Spleen (tissue), 11 donors: ENCODE measurements around the gene MCTP1. TPM values are rescaled to one million over a fixed set of nuclear protein-coding genes. Genes with fewer than 3 reads are reported as not detected.

Source experiments
- DNase-seq: peaks from one replicate; pipeline ENCODE4 v3.0.0-alpha.2; 2020
- H3K27ac ChIP-seq, 8 donors: fragments of 200-600 bp; sonication (generic) in 7 of 8; 1 replicate in 4 of 8; 2 replicates in 4 of 8; pipeline versions ENCODE4 v1.5.0 to v1.8.0; 2016 to 2021; ENCODE audit warnings: inconsistent platforms in 4 of 8, mild to moderate bottlenecking in 4 of 8, moderate library complexity in 1 of 8
- H3K27me3 ChIP-seq, 7 donors: fragments of 200-600 bp; sonication (generic) in 6 of 7; replicated peaks in 1 of 7; 1 replicate in 4 of 7; 2 replicates in 3 of 7; pipeline versions ENCODE4 v1.5.0 to v1.8.0; 2016 to 2021; ENCODE audit warnings: inconsistent platforms in 3 of 7, mild to moderate bottlenecking in 1 of 7
- H3K36me3 ChIP-seq, 6 donors: fragments of 200-600 bp; sonication (generic) in 5 of 6; 1 replicate in 4 of 6; 2 replicates in 2 of 6; pipeline versions ENCODE4 v1.5.0 to v1.8.0; 2016 to 2021; ENCODE audit warnings: inconsistent platforms in 2 of 6
- H3K4me1 ChIP-seq, 6 donors: fragments of 200-600 bp; sonication (generic) in 5 of 6; 1 replicate in 3 of 6; 2 replicates in 3 of 6; pipeline versions ENCODE4 v1.5.0 to v1.8.0; 2016 to 2021; ENCODE audit warnings: inconsistent platforms in 3 of 6
- H3K4me3 ChIP-seq, 8 donors: fragments of 200-600 bp; sonication (generic) in 7 of 8; 1 replicate in 4 of 8; 2 replicates in 4 of 8; pipeline versions ENCODE4 v1.5.0 to v1.8.0; 2016 to 2021; ENCODE audit warnings: inconsistent platforms in 4 of 8, mild to moderate bottlenecking in 4 of 8, moderate library complexity in 2 of 8
- H3K9me3 ChIP-seq, 8 donors: fragments of 200-600 bp; sonication (generic) in 7 of 8; 1 replicate in 4 of 8; 2 replicates in 4 of 8; pipeline versions ENCODE4 v1.5.0 to v1.8.0; 2016 to 2021; ENCODE audit warnings: inconsistent platforms in 4 of 8
- POLR2A ChIP-seq, 3 donors: fragments of 450-650 bp; IDR thresholded peaks; one replicate each; pipeline ENCODE4 v1.5.1; 2017; ENCODE audit warnings: antibody characterized with exemption in 3 of 3, mild to moderate bottlenecking in 1 of 3
- POLR2AphosphoS5 ChIP-seq, 3 donors: sonication (generic); formaldehyde crosslinking; IDR thresholded peaks; one replicate each; pipeline ENCODE4 v1.5.1; 2017; ENCODE audit warnings: antibody characterized with exemption in 3 of 3
- WGBS, 5 donors: extraction: QIAGEN DNeasy Blood & Tissue Kit in 3 of 5; methylation state at CpG; one replicate each; pipeline versions ENCODE4 v1.1.5 to v1.1.7; 2013 to 2018; 5-methylcytosine and 5-hydroxymethylcytosine counted together
- intact Hi-C: fragments of 100-400 bp; cut with DNase I; formaldehyde crosslinking; loops from one replicate; pipeline ENCODE4 v1.15.0; 2023; ENCODE audit warnings: low total_unique reads
- polyA plus RNA-seq, 3 donors: library from polyadenylated mRNA; stranded (reverse); fragments of 200-250 nt; gene quantifications; one replicate each; pipeline ENCODE4 v1.2.1, GENCODE V29; 2013
- total RNA-seq, 7 donors: library from RNA; depleted of rRNA in 3 of 7; stranded (reverse); fragments of >200 nt in 3 of 7; fragmentation: NEBNext Ultra II Directional in 4 of 7; extraction: Animal tissue kit (Norgen Biotek cat#: 25700) in 4 of 7; gene quantifications; one replicate each; pipeline versions ENCODE4 v1.1.0 to v1.2.1, GENCODE V29; 2016 to 2021
- TF ChIP-seq, protein P1 (sequence below), 11 experiments: fragments of 200-600 bp in 7 of 11; fragments of 450-650 bp in 4 of 11; sonication (generic) in 4 of 11; IDR thresholded peaks in 8 of 11; conservative IDR thresholded peaks in 3 of 11; 1 replicate in 7 of 11; 2 replicates in 4 of 11; pipeline versions ENCODE4 v1.4.0 to v1.8.0; 2016 to 2021; ENCODE audit warnings: antibody characterized with exemption in 11 of 11, inconsistent platforms in 4 of 11, mild to moderate bottlenecking in 1 of 11
- donor health status: healthy with polysubstance abuse.
- donor health status: DM: no; HTN: no; CAD: no; lungs with moderate emphysema.
- donor health status: DM: no; HTN: no; CAD: no.
- donor health status: Bipolar disorder and iron deficiency.
- donor health status: healthy.
- donor health status: DM: no; HTN: no; CAD: no.
- donor health status: DM: yes; HTN: yes; CAD: no.

Gene MCTP1
- total and polyA plus RNA-seq, 10 donors: 1.2 to 57.2 (median 29.4) TPM

GRCh38 chr5:94674490-94675382, 610.2 kb downstream of the MCTP1 start:
- Histone ChIP-seq H3K36me3 (peaks cover 0 to 52% (median 5%) of the 10 kb centered on the region in 6 donors), H3K4me3 (no peak overlapping the region), H3K9me3 (no peaks in the 10 kb centered on the region), H3K4me1 (peaks cover 0 to 11% (median 0%) of the 10 kb centered on the region in 6 donors), H3K27me3 (no peaks in the 10 kb centered on the region), H3K27ac (no peak overlapping the region)
- TF ChIP-seq, protein P1, sequence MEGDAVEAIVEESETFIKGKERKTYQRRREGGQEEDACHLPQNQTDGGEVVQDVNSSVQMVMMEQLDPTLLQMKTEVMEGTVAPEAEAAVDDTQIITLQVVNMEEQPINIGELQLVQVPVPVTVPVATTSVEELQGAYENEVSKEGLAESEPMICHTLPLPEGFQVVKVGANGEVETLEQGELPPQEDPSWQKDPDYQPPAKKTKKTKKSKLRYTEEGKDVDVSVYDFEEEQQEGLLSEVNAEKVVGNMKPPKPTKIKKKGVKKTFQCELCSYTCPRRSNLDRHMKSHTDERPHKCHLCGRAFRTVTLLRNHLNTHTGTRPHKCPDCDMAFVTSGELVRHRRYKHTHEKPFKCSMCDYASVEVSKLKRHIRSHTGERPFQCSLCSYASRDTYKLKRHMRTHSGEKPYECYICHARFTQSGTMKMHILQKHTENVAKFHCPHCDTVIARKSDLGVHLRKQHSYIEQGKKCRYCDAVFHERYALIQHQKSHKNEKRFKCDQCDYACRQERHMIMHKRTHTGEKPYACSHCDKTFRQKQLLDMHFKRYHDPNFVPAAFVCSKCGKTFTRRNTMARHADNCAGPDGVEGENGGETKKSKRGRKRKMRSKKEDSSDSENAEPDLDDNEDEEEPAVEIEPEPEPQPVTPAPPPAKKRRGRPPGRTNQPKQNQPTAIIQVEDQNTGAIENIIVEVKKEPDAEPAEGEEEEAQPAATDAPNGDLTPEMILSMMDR (IDR thresholded peaks at IDR 0.05 in 8 of 11, conservative IDR thresholded peaks at IDR 0.05 in 3 of 11): no peak
- TF ChIP-seq POLR2A (IDR thresholded peaks at IDR 0.05) (no peak), POLR2AphosphoS5 (IDR thresholded peaks at IDR 0.05) (no peak)
- intact Hi-C loops: no loop called here
- DNase-seq: no peak
- 94 to 100% (median 96%) methylated on average over 1 of the region's 1 CpG for WGBS, 5 donors

GRCh38 chr5:94672746-94673145, 612.1 kb downstream of the MCTP1 start:
- TF ChIP-seq POLR2A (IDR thresholded peaks at IDR 0.05) (no peak), POLR2AphosphoS5 (IDR thresholded peaks at IDR 0.05) (no peak)
- TF ChIP-seq, protein P1 (IDR thresholded peaks at IDR 0.05 in 8 of 11, conservative IDR thresholded peaks at IDR 0.05 in 3 of 11): no peak
- no peak overlapping the region for H3K4me3 ChIP-seq
- WGBS, 5 donors: 56 to 72% (median 64%) methylated on average over 1 of the region's 1 CpG
- H3K36me3 ChIP-seq: peaks cover 0 to 52% (median 3%) of the 10 kb centered on the region in 6 donors
- no peaks in the 10 kb centered on the region for H3K27me3 ChIP-seq
- DNase-seq: no peak
- peak overlapping the region in 1 of 8 donors; percentile 8 for H3K27ac ChIP-seq
- H3K9me3 ChIP-seq: no peaks in the 10 kb centered on the region
- H3K4me1 ChIP-seq: peaks cover 0 to 11% (median 0%) of the 10 kb centered on the region in 6 donors
- intact Hi-C loops: no loop called here

DNA sequence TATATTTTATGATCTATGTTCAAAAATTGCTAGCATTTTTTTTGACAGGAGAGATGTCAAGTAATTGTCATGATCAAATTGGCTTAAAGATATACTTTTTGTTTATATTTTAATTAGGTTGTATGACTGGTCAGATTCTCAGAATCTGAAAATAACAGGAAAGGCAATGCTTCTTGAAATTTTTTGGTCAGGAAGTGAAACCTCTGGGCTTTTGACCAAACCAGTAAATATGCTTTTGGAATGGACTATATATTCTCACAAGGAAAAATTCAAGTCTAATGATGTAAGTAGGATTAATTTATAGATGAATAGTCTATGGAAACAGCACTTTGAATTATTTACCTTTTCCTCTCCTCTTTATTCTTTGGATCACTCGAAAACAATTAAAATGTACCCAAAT, 614.2 kb downstream of the MCTP1 start:
- Histone ChIP-seq H3K27ac (no peak overlapping the region), H3K4me3 (no peak overlapping the region), H3K4me1 (peaks cover 0 to 11% (median 0%) of the 10 kb centered on the region in 6 donors), H3K36me3 (peaks cover 0 to 61% (median 8%) of the 10 kb centered on the region in 6 donors), H3K27me3 (no peaks in the 10 kb centered on the region), H3K9me3 (no peaks in the 10 kb centered on the region)
- intact Hi-C loops: no loop called here
- TF ChIP-seq, protein P1 (IDR thresholded peaks at IDR 0.05 in 8 of 11, conservative IDR thresholded peaks at IDR 0.05 in 3 of 11): no peak
- TF ChIP-seq POLR2A (IDR thresholded peaks at IDR 0.05) (no peak), POLR2AphosphoS5 (IDR thresholded peaks at IDR 0.05) (no peak)
- no peak for DNase-seq
- 81 to 96% (median 92%) methylated on average over 1 of the region's 1 CpG for WGBS, 5 donors

- Histone ChIP-seq H3K36me3 (peaks cover 0 to 81% (median 26%) of the 10 kb centered on the region in 6 donors), H3K27me3 (no peaks in the 10 kb centered on the region), H3K27ac (no peak overlapping the region), H3K4me1 (peaks cover 0 to 8% (median 0%) of the 10 kb centered on the region in 6 donors), H3K4me3 (no peak overlapping the region), H3K9me3 (no peaks in the 10 kb centered on the region)
- DNase-seq: no peak
- TF ChIP-seq POLR2AphosphoS5 (IDR thresholded peaks at IDR 0.05) (no peak), POLR2A (IDR thresholded peaks at IDR 0.05) (no peak)
- TF ChIP-seq, protein P1 (IDR thresholded peaks at IDR 0.05 in 8 of 11, conservative IDR thresholded peaks at IDR 0.05 in 3 of 11): no peak
- WGBS, 5 donors: 80 to 99% (median 97%) methylated on average over 3 of the region's 3 CpGs
- intact Hi-C loops: no loop called here
These were observed 617.0 kb downstream of the MCTP1 start for GRCh38 chr5:94667937-94668336.
